ENCODE results near the gene CACNB3. TPM values are rescaled to one million over a fixed set of nuclear protein-coding genes. Genes with fewer than 3 reads are reported as not detected.

CACNB3 gene
- total RNA-seq, 2 donors from 2014 or later = 11.8 to 23.8 TPM

- intact Hi-C loops (cut with DNase I) = no loop called here
- DNase-seq (ENCODE audit: low spot score) = no peak
Observed at GRCh38 chr12:48786591-48787544, 31.4 kb upstream of the CACNB3 start.

DNA sequence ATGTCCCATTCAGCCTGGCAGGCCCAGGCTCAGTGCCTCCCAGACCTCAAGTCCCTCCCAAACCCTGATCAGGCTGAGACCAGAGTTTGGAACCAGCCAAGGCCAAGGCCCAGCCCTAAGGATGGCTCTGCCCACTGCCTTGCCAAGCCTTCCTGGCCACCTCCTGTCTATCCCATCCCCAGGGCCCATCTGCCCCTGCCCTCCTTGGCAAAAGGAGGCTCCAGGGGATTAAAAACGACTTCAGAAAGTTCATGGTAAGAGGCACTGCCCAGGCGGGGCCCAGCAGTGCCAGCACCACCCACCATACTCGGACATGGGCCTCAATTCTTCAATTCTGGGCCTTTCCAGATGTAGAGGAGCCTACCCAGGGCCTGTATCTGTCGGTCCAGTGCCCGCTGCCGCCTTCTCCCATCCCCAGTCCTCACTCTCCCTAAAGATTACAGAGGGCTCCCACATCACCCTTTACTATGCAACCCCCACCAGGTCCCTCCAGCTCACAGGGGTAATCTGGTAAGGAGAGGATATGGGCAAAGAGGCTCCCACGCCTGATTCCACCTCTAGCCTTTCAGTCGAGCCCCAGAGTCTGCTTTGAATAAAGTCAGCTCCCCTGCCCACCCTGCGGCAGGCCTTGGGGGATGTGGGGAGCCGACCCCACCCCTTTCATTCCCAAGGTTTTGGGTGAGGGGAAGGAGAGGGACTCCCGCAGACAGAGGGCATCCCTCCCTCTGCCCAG lies 30.3 kb upstream of the CACNB3 start:
- intact Hi-C loops (cut with DNase I) = no loop called here
- no peak for DNase-seq (ENCODE audit: low spot score)

- DNase-seq (ENCODE audit: low spot score) = no peak
- intact Hi-C loops (cut with DNase I) = no loop called here
Observed at GRCh38 chr12:48788524-48788853, 29.8 kb upstream of the CACNB3 start.

GRCh38 chr12:48788854-48789775 lies 29.2 kb upstream of the CACNB3 start, which contains the start of gene ADCY6:
ADCY6 (minus strand) TSS chr12:48789089; CDS start chr12:48783434, 5,655 bp downstream.
- DNase-seq (ENCODE audit: low spot score) = peak; percentile 91
- intact Hi-C loops (cut with DNase I) = no loop called here

- intact Hi-C loops (cut with DNase I) = loop anchor here in 1 of 2 donors (2.0 kb wide), 1 partner anchor 33 kb away; no protein-coding TSS in a partner anchor
- no peak for DNase-seq (ENCODE audit: low spot score)
Observed at GRCh38 chr12:48789858-48790326, 28.4 kb upstream of the CACNB3 start.

DNA sequence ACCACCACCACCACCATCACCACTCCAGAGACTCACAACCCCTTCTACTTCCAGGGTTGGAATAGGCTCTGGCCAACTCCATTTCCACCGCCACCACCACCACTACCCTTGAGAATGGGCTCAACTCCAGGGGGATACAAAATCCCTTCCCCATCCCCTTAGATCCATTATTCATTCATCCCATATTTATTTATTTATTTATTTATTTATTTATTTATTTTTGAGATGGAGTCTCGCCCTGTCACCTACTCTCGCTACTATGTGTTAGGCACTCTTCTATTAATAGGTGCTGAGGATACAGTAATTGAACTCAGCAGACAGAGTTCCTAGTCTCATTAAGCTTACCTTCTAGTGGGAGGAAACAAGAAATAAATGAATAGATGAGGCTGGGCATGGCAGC lies 24.6 kb upstream of the CACNB3 start:
- intact Hi-C loops (cut with DNase I) = no loop called here
- no peak for DNase-seq (ENCODE audit: low spot score)

DNA sequence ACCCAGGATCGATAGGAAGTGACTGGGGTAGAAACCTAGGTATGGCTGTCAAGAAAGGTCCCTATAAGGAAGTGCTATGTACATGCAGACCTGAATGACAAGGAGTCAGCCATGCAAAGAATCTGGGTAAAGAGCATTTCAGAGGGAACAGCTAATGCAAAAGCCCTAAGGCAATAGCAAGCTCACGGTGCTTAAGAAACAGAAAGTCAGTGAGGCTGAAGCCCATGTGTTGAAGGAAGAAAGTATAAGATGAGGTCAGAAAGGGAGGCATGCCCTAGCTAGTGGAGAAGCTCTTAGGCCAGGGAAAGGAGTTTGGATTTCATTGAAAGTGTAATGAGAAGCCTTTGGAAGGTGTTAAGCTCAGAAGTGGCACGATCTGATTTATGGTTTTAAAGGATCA lies 23.4 kb upstream of the CACNB3 start:
- intact Hi-C loops (cut with DNase I) = no loop called here
- DNase-seq (ENCODE audit: low spot score) = no peak

- intact Hi-C loops (cut with DNase I) = loop anchor here (1.0 to 2.0 kb wide), 2 partner anchors 42 to 43 kb away; no protein-coding TSS in a partner anchor
Observed at GRCh38 chr12:48795550-48796455, 22.5 kb upstream of the CACNB3 start.

GRCh38 chr12:48796976-48797375 lies 21.3 kb upstream of the CACNB3 start:
- no peak for DNase-seq (ENCODE audit: low spot score)
- intact Hi-C loops (cut with DNase I) = loop anchor here (1.0 to 2.0 kb wide), 2 partner anchors 43 to 44 kb away; no protein-coding TSS in a partner anchor

More at GRCh38 chr12:48795550-48796455, 22.5 kb upstream of the CACNB3 start:
- DNase-seq (ENCODE audit: low spot score) = no peak

DNA sequence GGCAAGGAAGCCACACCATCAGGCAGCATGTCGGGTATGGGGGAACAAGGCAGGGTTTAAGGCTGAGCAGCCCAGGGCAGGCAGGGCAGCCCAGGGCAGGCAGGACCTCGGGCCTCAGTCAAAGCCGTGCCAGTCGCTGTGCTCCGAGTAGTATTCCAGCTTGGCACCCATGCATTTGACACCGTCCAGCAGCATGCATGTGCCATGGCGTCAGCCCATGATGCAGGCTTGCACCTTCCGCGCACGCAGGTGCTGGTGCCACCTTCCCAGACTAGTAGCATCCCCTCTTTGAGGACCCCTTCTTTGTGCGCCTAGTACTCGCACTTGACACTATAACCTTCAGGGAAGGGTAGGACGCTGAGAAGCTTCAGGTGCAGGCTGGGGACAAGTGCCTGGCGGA lies 17.8 kb upstream of the CACNB3 start:
- DNase-seq (ENCODE audit: low spot score) = no peak
- intact Hi-C loops (cut with DNase I) = loop anchor here in 1 of 2 donors (5.0 kb wide), 1 partner anchor 667 kb away; no protein-coding TSS in a partner anchor

DNA sequence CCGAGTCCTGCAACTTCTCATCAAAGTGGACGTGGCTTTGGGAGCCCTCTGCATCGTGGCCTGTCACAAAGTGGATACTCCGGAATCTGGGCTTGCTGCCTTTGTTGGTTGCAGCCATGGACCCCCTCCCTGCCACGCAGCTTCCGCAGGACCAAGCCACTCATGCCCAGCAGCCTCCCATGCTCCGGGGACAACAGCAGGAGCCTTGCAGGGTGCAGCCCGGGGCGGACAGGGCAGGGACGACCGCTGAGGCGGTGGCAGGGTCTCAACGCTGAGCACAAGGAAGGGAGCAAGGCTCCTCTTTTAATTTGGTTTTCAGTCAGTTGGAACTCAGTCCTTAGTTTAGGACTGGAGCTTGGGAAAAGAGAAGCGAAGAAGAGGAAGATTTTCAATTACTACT lies 17.3 kb upstream of the CACNB3 start:
- DNase-seq (ENCODE audit: low spot score) = no peak
- intact Hi-C loops (cut with DNase I) = loop anchor here in 1 of 2 donors (5.0 kb wide), 1 partner anchor 666 kb away; no protein-coding TSS in a partner anchor

DNA sequence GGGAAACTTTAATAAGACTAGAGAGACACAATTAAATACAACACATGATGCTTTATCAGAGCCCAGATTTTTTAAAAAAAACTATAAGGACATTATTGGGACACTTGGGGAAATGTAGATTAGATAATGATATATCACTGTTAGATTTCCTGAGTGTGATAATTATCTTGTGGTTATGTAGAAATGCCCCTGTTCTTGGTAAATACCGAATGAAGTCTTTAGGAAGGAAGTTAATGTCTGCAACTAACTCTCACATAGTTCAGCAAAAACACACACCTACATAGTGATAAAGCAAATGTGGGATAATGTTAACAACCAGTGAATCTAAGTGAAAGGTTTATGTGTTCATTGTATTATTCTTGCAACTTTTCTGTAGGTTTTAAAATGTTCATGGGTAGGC lies 14.6 kb upstream of the CACNB3 start:
- intact Hi-C loops (cut with DNase I) = loop anchor here in 1 of 2 donors (5.0 kb wide), 1 partner anchor 664 kb away; no protein-coding TSS in a partner anchor
- no peak for DNase-seq (ENCODE audit: low spot score)

DNA sequence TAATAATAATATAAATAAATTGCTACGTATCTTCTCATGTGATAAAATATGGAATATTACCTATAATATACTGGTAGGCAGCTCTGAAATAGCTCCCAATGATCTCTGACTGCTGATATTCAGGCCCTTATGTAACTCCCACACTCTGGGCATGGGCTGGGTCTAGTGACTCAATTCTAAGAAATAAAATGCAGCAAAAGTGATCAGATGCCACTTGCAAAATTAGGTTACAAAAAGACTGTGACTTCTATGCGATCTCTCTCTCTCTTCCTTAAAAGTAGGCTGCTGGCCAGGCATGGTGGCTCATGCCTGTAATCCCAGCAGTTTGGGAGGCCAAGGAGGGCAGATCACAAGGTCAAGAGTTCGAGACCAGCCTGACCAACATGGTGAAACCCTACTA lies 10.3 kb upstream of the CACNB3 start:
- no peak for DNase-seq (ENCODE audit: low spot score)
- intact Hi-C loops (cut with DNase I) = no loop called here

GRCh38 chr12:48810903-48811431 lies 7.3 kb upstream of the CACNB3 start:
- intact Hi-C loops (cut with DNase I) = no loop called here
- DNase-seq (ENCODE audit: low spot score) = no peak

DNA sequence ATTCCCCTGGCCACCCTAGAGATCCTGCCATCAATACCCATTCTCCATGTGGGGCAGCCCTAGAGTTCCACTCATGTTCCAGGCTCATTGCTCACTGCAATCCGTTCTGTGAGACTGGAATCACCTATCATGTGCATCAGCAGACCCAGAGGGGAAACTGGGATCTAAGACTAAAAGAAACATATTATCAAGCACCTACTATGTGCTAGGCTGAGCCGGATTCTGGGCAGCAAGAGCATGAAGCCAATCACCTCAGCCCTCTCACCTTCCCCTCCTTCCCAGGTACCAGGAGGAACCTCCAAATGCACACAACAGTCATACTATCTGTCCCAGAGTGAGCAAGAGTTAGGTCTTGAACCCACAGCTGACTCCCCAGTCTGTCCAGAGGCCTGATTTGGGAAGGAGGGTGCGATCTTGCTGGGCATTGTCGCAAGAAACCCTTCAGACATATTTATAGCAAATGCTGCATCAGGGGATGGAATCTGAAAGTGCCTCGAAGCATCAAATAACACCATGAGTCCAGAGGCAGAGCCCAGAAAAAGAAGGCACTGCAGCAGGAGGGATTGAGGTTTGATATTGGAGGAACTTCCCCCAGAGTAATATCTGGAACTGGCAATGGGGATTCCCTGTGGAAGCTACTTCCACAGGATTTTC lies 6.7 kb upstream of the CACNB3 start:
- intact Hi-C loops (cut with DNase I) = no loop called here
- no peak for DNase-seq (ENCODE audit: low spot score)

- intact Hi-C loops (cut with DNase I) = no loop called here
Observed at GRCh38 chr12:48812389-48812788, 5.9 kb upstream of the CACNB3 start.

More at GRCh38 chr12:48812389-48812788, 5.9 kb upstream of the CACNB3 start:
- DNase-seq (ENCODE audit: low spot score) = no peak
